HepG2 (cell line): ENCODE data around the gene IQCE. TPM values are rescaled to one million over a fixed set of nuclear protein-coding genes. Genes with fewer than 3 reads are reported as not detected.
A peak's percentile ranks its signal among the peaks of the same experiment; 100 is the strongest.

Experiments used
- FOXK2 ChIP-seq: fragments of 450-650 bp; IDR thresholded peaks from 2 replicates; pipeline ENCODE4 v1.6.1; 2016
- HOXA3 ChIP-seq: sonication (generic); formaldehyde crosslinking; IDR thresholded peaks from 2 replicates; pipeline ENCODE4 v1.5.0; 2020; ENCODE audit warnings: missing genetic modification reagents
- IKZF4 ChIP-seq: sonication (generic); formaldehyde crosslinking; IDR thresholded peaks from 2 replicates; pipeline ENCODE4 v1.5.1; 2020; ENCODE audit warnings: borderline replicate concordance, mild to moderate bottlenecking, low read depth, missing genetic modification reagents; ENCODE audit errors: not compliant biosample characterization
- JUNB ChIP-seq: sonication (generic); formaldehyde crosslinking; IDR thresholded peaks from 2 replicates; pipeline ENCODE4 v1.8.0; 2022; ENCODE audit warnings: missing genetic modification reagents, mild to moderate bottlenecking, borderline replicate concordance
- KDM5B ChIP-seq: sonication (generic); formaldehyde crosslinking; IDR thresholded peaks from 2 replicates; pipeline ENCODE4 v1.4.0; 2020; ENCODE audit warnings: missing genetic modification reagents, mild to moderate bottlenecking, borderline replicate concordance
- PHF21A ChIP-seq: sonication (generic); formaldehyde crosslinking; IDR thresholded peaks from 2 replicates; pipeline ENCODE4 v1.5.0; 2020; ENCODE audit warnings: mild to moderate bottlenecking, missing genetic modification reagents
- PTBP1 ChIP-seq: fragments of 200-400 bp; formaldehyde crosslinking; IDR thresholded peaks from 2 replicates; pipeline ENCODE4 v1.6.1; 2018; ENCODE audit warnings: low read length, low read depth; ENCODE audit not compliant: poor library complexity, severe bottlenecking
- SETDB1 ChIP-seq: sonication (generic); formaldehyde crosslinking; IDR thresholded peaks from 2 replicates; pipeline ENCODE4 v1.5.1; 2020; ENCODE audit warnings: missing genetic modification reagents, mild to moderate bottlenecking, borderline replicate concordance
- TBP ChIP-seq: sonication (generic); formaldehyde crosslinking; IDR thresholded peaks from 2 replicates; pipeline ENCODE4 v1.5.0; 2020; ENCODE audit warnings: missing genetic modification reagents
- ZBTB38 ChIP-seq: sonication (generic); formaldehyde crosslinking; IDR thresholded peaks from 2 replicates; pipeline ENCODE4 v1.5.1; 2020; ENCODE audit warnings: mild to moderate bottlenecking, missing genetic modification reagents
- ZNF709 ChIP-seq: sonication (generic); formaldehyde crosslinking; IDR thresholded peaks from 2 replicates; pipeline ENCODE4 v1.5.0; 2020; ENCODE audit warnings: mild to moderate bottlenecking, missing genetic modification reagents
- polyA plus RNA-seq, 8 experiments: library from polyadenylated mRNA; depleted of rRNA in 3 of 8; stranded (reverse) in 7 of 8; unstranded in 1 of 8; fragments of >200 nt; fragmentation: Illumina TruSeq in 4 of 8; extraction: Trizol in 4 of 8; gene quantifications; 2 replicates each; pipeline versions ENCODE4 v1.2.1 to v1.2.3, GENCODE V29; 2011 to 2016; ENCODE audit warnings: low read depth in 4 of 8, missing spikeins in 1 of 8, mixed read lengths in 1 of 8; ENCODE audit not compliant: insufficient read depth in 1 of 8
- total RNA-seq, 5 experiments: library from RNA; depleted of rRNA; stranded (reverse); fragments of >200 nt; fragmentation: Illumina TruSeq; extraction: Trizol; gene quantifications; 2 replicates each; pipeline ENCODE4 v1.2.3, GENCODE V29; 2016; ENCODE audit warnings: low read depth in 1 of 5
- TF ChIP-seq, protein P1 (sequence below): sonication (generic); formaldehyde crosslinking; IDR thresholded peaks from 2 replicates; pipeline ENCODE4 v1.4.0; 2020; ENCODE audit warnings: low read depth, missing genetic modification reagents
- TF ChIP-seq, protein P2 (sequence below): sonication (generic); formaldehyde crosslinking; IDR thresholded peaks from 2 replicates; pipeline ENCODE4 v1.4.0; 2020; ENCODE audit warnings: missing genetic modification reagents
- TF ChIP-seq, protein P3 (sequence below): sonication (generic); formaldehyde crosslinking; IDR thresholded peaks from 2 replicates; pipeline ENCODE4 v1.8.1; 2023; ENCODE audit warnings: missing genetic modification reagents, inconsistent platforms, borderline replicate concordance
- TF ChIP-seq, protein P4 (sequence below): sonication (generic); formaldehyde crosslinking; IDR thresholded peaks from 2 replicates; pipeline ENCODE4 v1.4.0; 2020; ENCODE audit warnings: missing genetic modification reagents, mild to moderate bottlenecking, borderline replicate concordance
- TF ChIP-seq, protein P5 (sequence below): sonication (generic); formaldehyde crosslinking; IDR thresholded peaks from 2 replicates; pipeline ENCODE4 v1.5.0; 2020; ENCODE audit warnings: mild to moderate bottlenecking, missing genetic modification reagents, borderline replicate concordance

The IQCE gene
- total and polyA plus RNA-seq, 2 of the 13 experiments (the other 11 are each of a cell fraction or from before 2014, with no cell fraction given): 1.5 to 2.5 TPM

DNA sequence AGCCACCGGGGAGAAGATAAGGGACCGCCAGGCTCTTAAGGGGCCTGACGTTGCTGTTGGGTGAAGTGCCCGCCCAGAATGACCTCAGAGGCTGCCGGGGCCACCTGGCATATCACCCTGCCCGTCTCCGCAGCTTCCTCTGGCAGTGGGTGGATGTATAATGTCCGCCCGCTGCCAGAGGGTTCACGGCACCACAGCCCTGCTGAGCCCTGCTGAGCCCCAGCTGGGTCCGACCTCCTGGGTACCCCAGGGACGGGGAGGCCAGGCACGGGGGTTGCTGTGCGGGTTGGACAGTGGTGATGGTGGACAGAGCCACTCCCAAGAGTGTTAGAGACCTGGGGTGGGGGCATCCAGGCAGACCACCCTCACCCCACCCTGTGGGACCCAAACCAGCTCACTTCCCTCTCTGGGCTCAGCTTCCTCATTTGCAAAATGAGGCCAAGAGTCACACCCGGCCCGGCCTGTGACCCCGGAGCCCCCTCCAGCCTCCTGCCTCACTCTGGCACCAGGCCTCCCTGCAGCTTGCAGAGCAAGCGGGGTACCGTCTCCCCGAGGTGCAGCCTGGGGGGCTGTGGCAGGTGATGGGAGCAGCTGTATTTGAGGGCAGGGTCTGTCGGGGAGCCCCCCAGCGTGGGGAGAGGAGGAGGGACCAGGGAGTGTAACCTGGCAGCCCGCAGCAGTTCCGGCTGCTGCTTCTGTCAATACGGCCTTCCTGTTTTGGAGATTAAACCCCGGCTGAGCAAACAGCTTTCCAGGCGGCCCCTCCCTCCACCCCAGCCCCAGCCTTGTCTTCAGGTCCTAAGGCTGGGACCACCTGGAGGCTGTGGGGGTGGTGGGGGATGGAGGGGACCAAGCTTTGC lies 47.6 kb upstream of the IQCE start (continued):
- TF ChIP-seq, protein P1, sequence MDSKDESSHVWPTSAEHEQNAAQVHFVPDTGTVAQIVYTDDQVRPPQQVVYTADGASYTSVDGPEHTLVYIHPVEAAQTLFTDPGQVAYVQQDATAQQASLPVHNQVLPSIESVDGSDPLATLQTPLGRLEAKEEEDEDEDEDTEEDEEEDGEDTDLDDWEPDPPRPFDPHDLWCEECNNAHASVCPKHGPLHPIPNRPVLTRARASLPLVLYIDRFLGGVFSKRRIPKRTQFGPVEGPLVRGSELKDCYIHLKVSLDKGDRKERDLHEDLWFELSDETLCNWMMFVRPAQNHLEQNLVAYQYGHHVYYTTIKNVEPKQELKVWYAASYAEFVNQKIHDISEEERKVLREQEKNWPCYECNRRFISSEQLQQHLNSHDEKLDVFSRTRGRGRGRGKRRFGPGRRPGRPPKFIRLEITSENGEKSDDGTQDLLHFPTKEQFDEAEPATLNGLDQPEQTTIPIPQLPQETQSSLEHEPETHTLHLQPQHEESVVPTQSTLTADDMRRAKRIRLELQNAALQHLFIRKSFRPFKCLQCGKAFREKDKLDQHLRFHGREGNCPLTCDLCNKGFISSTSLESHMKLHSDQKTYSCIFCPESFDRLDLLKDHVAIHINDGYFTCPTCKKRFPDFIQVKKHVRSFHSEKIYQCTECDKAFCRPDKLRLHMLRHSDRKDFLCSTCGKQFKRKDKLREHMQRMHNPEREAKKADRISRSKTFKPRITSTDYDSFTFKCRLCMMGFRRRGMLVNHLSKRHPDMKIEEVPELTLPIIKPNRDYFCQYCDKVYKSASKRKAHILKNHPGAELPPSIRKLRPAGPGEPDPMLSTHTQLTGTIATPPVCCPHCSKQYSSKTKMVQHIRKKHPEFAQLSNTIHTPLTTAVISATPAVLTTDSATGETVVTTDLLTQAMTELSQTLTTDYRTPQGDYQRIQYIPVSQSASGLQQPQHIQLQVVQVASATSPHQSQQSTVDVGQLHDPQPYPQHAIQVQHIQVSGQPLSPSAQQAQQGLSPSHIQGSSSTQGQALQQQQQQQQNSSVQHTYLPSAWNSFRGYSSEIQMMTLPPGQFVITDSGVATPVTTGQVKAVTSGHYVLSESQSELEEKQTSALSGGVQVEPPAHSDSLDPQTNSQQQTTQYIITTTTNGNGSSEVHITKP (CRISPR knock-in tag): peak; percentile 57; the same call in 1 of the 2 replicates
- TF ChIP-seq, protein P2, sequence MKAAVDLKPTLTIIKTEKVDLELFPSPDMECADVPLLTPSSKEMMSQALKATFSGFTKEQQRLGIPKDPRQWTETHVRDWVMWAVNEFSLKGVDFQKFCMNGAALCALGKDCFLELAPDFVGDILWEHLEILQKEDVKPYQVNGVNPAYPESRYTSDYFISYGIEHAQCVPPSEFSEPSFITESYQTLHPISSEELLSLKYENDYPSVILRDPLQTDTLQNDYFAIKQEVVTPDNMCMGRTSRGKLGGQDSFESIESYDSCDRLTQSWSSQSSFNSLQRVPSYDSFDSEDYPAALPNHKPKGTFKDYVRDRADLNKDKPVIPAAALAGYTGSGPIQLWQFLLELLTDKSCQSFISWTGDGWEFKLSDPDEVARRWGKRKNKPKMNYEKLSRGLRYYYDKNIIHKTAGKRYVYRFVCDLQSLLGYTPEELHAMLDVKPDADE: peak; percentile 41; the same call in 1 of the 2 replicates
- TF ChIP-seq, protein P3, sequence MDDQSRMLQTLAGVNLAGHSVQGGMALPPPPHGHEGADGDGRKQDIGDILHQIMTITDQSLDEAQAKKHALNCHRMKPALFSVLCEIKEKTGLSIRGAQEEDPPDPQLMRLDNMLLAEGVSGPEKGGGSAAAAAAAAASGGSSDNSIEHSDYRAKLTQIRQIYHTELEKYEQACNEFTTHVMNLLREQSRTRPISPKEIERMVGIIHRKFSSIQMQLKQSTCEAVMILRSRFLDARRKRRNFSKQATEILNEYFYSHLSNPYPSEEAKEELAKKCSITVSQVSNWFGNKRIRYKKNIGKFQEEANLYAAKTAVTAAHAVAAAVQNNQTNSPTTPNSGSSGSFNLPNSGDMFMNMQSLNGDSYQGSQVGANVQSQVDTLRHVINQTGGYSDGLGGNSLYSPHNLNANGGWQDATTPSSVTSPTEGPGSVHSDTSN (CRISPR knock-in tag): no peak
- TF ChIP-seq KDM5B (CRISPR knock-in tag) (no peak), IKZF4 (CRISPR knock-in tag) (no peak), PHF21A (CRISPR knock-in tag) (peak; percentile 58), SETDB1 (CRISPR knock-in tag) (peak; percentile 70; the same call in 1 of the 2 replicates), TBP (CRISPR knock-in tag) (no peak), PTBP1 (no peak), JUNB (no peak), ZNF709 (CRISPR knock-in tag) (0 out of 2 replicates have a peak, but pooled peaks have one; percentile 8), FOXK2 (no peak), ZBTB38 (no peak), HOXA3 (CRISPR knock-in tag) (peak; percentile 57; the same call in 1 of the 2 replicates)
- TF ChIP-seq, protein P4, sequence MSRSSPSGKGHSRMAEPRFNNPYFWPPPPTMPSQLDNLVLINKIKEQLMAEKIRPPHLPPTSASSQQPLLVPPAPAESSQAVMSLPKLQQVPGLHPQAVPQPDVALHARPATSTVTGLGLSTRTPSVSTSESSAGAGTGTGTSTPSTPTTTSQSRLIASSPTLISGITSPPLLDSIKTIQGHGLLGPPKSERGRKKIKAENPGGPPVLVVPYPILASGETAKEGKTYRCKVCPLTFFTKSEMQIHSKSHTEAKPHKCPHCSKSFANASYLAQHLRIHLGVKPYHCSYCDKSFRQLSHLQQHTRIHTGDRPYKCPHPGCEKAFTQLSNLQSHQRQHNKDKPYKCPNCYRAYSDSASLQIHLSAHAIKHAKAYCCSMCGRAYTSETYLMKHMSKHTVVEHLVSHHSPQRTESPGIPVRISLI (CRISPR knock-in tag): no peak
- TF ChIP-seq, protein P5, sequence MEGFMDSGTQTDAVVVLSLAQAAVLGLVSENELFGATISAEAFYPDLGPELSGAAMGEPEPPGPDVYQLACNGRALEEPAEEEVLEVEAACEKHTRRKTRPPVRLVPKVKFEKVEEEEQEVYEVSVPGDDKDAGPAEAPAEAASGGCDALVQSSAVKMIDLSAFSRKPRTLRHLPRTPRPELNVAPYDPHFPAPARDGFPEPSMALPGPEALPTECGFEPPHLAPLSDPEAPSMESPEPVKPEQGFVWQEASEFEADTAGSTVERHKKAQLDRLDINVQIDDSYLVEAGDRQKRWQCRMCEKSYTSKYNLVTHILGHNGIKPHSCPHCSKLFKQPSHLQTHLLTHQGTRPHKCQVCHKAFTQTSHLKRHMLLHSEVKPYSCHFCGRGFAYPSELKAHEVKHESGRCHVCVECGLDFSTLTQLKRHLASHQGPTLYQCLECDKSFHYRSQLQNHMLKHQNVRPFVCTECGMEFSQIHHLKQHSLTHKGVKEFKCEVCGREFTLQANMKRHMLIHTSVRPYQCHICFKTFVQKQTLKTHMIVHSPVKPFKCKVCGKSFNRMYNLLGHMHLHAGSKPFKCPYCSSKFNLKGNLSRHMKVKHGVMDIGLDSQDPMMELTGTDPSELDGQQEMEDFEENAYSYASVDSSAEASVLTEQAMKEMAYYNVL (CRISPR knock-in tag): 0 out of 2 replicates have a peak, but pooled peaks have one; percentile 23
